K562 (cell line): Measurements from ENCODE around the gene NEK2.
"Not testable (repeated sequence)": the region's sequence is repeated elsewhere in the genome, so short reads cannot be mapped to it uniquely, and the experiment has no call there.

ENCODE experiments used
- FOS ChIP-seq: IDR thresholded peaks from 3 replicates; pipeline ENCODE4 v1.6.1; 2011; ENCODE audit not compliant: insufficient read length; ENCODE audit errors: extremely low read depth
- RAD21 ChIP-seq, 2 experiments: fragments of 250-450 bp in 1 of 2; fragments of 450-650 bp in 1 of 2; sonication (Bioruptor Pico) in 1 of 2; formaldehyde crosslinking in 1 of 2; IDR thresholded peaks in 1 of 2; conservative IDR thresholded peaks in 1 of 2; 2 replicates each; pipeline versions ENCODE4 v1.4.0 to v1.8.0; 2020 to 2022; ENCODE audit warnings: mild to moderate bottlenecking in 2 of 2, moderate library complexity in 1 of 2
- TF ChIP-seq, protein P1 (sequence below): fragments of 450-650 bp; formaldehyde crosslinking; IDR thresholded peaks from 2 replicates; pipeline ENCODE4 v1.4.0; 2022; ENCODE audit warnings: missing genetic modification characterization
- TF ChIP-seq, protein P2 (sequence below): sonication (generic); formaldehyde crosslinking; IDR thresholded peaks from 2 replicates; pipeline ENCODE4 v1.8.0; 2022; ENCODE audit warnings: mild to moderate bottlenecking, missing genetic modification reagents

DNA sequence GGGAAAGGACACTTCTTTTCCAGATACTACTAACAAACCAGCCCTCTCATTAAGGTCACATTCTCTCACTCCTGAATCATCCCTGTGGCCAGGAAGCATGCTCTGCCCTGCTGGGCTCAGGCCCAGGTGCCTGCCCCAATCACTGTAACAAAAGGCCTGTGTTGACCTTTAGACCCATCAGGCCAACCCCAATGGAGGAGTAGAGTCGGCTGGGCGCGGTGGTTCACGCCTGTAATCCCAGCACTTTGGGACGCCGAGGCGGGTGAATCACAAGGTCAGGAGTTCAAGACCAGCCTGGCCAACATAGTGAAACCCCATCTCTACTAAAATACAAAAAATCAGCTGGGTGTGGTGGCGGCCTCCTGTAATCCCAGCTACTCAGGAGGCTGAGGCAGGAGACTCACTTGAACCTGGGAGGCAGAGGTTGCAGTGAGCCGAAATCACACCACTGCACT lies 38.8 kb downstream of the NEK2 start:
- TF ChIP-seq, protein P1, sequence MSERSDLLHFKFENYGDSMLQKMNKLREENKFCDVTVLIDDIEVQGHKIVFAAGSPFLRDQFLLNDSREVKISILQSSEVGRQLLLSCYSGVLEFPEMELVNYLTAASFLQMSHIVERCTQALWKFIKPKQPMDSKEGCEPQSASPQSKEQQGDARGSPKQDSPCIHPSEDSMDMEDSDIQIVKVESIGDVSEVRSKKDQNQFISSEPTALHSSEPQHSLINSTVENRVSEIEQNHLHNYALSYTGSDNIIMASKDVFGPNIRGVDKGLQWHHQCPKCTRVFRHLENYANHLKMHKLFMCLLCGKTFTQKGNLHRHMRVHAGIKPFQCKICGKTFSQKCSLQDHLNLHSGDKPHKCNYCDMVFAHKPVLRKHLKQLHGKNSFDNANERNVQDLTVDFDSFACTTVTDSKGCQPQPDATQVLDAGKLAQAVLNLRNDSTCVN (CRISPR knock-in tag): not testable (repeated sequence)
- TF ChIP-seq RAD21 (CRISPR knock-in tag; conservative IDR thresholded peaks at IDR 0.05 in 1 of 2, IDR thresholded peaks at IDR 0.05 in 1 of 2); FOS: not testable (repeated sequence)
- TF ChIP-seq, protein P2, sequence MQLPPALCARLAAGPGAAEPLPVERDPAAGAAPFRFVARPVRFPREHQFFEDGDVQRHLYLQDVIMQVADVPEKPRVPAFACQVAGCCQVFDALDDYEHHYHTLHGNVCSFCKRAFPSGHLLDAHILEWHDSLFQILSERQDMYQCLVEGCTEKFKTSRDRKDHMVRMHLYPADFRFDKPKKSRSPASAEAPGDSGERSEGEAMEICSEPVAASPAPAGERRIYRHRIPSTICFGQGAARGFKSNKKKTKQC: not testable (repeated sequence)
